NOMO-1 treated with DMSO at 0.1 percent for 48 hours (cell line): ENCODE results near the gene RPL36A.
A peak's percentile ranks its signal among the peaks of the same experiment; 100 is the strongest.

Source experiments
- DNase-seq: peaks from one replicate; lab custom pipeline; 2025; ENCODE audit not compliant: unreplicated experiment; lab: John Stamatoyannopoulos, UW

RPL36A gene

DNA sequence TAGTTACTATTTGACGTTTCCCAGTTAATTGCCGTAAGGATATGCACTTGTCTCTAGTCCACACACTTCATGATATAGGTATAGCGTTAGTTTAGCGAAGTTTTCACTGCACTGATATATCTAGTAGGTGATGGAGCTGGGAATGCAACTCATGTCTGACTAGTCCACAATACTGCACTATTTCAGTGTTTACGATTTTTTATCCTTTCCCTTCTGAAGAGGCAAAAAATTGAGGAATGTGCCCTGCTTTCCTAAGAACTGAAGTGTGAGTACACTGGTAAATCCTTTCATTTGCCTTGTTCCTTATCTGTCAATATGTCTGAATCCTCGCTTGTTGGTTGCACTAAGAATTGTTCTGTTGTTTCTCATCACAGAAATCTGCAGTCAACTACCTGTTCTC is 1.0 kb downstream of the RPL36A start:
- DNase-seq, result no peak

DNA sequence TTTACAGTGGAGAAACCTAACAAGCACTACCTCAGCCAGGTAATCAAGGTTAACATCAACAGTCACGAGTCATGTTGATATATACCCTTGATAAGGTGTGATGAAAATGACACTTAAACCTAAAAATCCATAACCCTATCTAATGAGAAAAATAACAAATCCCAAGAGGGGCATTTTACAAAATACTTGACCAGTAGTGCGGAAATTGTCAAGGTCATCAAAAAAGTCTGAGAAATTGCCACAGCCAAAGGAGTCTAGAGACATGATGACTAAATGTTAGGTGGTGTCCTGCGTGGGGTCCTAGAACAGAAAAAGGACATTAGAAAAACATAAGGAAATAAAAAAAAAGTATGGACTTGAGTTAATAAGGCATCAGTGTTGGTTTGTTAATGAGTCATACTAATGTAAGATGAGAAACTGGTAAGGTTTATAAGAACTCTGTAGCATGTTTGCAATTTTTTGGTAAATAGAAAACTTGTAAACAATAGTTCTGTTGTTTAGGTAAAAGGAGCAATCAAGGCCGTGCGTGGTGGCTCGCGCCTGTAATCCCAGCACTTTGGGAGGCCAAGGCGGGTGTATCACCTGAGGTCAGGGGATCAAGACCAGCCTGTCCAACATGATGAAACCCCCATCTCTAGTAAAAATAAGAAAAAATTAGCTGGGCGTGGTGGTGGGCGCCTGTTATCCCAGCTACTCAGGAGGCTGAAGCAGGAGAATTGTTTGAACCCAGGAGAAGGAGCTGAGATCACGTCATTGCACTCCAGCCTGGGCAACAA is 2.9 kb downstream of the RPL36A start:
- DNase-seq, result no peak

DNA sequence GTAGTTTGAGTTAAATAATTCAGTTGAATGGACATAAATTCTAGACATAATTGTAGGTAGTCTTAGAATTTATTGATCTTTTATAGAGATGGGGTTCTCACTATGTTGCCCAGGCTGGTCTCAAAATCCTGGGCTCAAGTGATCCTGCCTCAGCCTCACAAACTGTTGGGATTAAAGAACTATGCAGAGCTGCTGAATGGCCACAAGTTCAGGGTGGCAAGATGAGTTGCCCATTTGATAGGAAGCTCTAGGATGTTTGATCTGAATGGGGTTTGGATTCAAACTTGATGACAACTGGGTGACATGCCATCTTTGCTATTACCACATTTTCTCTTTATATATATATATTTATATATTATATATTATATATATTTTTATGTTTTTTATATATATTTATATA is 3.6 kb downstream of the RPL36A start:
- no peak for DNase-seq

- peak; percentile 74 for DNase-seq
Observed at GRCh38 chrX:101395789-101396188, 5.0 kb downstream of the RPL36A start.

GRCh38 chrX:101397779-101398178 is 7.0 kb downstream of the RPL36A start:
- no peak for DNase-seq

- no peak for DNase-seq
Observed at GRCh38 chrX:101398694-101399093, 7.9 kb downstream of the RPL36A start.

DNA sequence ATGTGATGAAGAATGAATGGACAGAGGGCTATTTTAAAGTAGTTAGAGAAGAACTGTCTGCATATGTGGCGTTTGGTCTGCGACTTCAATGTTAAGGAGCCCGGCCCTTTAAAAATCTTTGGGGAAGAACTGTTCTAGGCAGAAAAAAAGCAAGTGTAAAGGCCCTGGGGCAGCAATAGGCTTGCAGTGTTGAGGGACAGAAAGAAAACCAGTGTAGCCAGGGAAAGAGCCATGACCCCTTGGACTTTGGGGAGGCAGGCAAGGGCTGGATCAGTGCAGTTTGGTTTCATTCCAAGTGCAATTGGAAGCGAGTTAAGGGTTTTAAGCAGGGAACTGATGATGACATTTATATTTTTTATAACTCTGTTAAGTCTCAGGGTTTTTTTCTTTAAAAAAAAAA is 9.0 kb downstream of the RPL36A start:
- DNase-seq, result no peak

DNA sequence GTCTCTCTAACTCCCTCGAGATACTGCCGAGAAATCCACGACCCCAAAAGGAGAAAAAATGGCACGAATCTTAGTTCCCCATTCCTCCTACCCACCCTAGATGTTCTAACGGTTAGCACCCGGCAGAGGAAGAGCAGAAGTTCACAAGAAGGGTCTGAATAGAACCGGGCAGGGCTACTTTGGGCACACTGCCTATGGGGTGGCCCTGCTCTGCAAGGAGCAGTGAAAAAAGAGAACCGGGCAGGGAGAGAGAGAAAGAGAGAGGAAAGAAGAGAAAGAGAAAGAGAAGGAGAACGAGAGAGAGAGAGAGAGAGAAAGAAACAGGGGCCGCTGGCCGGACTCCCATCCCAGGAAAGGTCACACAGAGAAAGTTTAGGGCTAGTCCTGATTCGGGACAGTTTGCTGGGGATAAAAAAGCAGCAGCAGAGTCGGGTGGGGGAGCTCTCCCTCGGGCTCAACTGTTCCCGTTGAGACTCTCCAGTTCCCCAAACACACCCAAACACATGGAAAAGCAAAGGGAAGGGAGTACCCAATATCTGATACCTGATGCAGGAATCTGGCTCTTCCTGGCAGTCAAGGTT is 16.4 kb downstream of the RPL36A start:
- DNase-seq, result peak; percentile 9

GRCh38 chrX:101407748-101408531 is 17.1 kb downstream of the RPL36A start, which contains the start of the genes GLA and HNRNPH2:
TSS of gene GLA (minus strand) at chrX:101407925. CDS start at chrX:101407903, 22 bp downstream.
TSS of gene HNRNPH2 (plus strand) at chrX:101408222. CDS start at chrX:101411989, 3,767 bp downstream.
- DNase-seq, result peak; percentile 95

GRCh38 chrX:101408532-101408841 is 17.7 kb downstream of the RPL36A start:
- DNase-seq, result no peak

- no peak for DNase-seq
Observed at GRCh38 chrX:101409043-101409442, 18.2 kb downstream of the RPL36A start.

GRCh38 chrX:101410461-101410860 is 19.6 kb downstream of the RPL36A start:
- DNase-seq, result no peak

- peak; percentile 62 for DNase-seq
Observed at GRCh38 chrX:101411984-101412383, 21.2 kb downstream of the RPL36A start.

DNA sequence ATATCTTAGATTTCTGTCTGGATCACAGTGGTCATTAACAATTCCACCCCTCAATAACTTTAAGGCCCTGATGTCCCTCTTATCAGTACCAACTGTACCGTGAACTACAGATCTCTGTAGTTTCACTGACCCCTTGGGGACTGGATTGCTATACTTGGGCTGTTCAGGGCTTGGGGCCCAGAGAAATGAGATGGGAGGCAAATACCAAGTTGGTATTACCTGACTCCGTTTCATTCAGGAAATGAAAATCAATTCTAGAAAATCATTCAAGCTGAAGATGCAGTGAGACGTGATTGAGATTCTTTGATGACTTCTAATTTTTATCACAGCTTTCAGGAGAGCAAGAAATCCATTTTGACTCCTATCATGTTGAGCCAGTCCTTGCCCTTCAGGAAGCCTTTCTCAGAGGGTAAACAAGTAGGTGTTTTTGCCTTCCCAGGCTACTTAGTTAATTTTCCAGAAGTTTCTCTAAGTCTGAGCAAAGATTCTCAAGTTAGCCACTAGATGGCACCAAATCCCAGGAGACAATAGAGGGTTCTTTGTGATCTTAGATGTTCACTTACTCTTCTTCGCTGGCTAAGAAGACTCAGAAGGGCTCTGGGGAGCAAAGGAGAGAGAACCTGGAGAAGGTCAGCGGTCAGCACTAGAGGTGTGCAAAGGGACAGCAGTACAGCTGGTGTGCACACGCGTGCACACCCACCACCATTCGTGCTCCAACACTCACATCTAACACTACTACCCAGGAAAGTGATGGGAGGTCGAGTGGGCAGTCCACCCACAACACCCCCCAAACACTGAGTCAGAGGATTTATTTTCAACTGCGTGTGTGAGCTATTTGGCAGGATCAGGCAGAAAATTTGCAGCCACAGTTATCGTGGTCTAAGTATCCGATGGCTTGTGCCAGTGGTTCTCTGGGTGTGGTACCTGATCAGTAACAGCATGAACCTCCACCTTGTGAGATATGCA is 24.7 kb downstream of the RPL36A start:
- DNase-seq, result peak; percentile 69

DNA sequence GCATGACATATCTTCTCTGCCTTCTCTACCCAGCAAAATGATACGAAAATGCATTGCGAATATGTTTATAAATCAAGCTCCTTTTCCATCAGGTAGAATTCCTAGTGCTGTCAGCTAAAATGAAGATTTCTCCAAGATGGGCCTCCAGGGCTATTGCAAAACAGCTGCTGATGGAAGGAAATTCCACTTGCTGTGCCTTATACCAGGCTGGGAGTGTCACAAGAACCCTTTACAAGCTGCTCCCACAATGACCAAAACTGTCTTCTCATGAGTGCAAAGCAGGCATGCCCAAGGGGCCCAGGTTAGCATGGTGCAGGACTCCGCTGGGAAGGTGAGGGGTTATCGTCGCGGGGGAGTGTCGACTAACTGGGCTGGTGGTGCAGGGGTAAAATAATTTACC is 25.9 kb downstream of the RPL36A start:
- no peak for DNase-seq

- DNase-seq, result no peak
Observed at GRCh38 chrX:101417190-101417589, 26.4 kb downstream of the RPL36A start.

GRCh38 chrX:101417981-101418841 is 27.4 kb downstream of the RPL36A start:
- peak; percentile 26 for DNase-seq

DNA sequence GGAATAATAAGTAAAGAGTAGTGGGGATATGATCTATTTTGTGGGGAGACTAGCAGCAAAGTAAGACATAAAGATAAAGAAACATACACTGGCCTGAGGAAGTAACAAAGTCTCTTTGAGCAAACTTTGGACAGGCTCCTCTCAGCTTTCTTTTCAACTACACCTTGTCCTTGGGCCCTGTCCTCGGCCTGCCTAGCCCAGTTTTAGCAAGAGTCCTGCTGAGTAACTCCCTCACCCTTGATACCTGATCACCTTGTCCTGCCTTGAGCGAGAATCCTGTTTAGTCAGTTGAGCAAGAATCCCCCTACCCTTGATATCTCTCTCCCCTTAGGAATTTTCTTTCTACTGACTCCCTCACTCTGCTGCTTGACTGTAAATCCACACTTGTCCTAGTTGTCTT is 28.7 kb downstream of the RPL36A start:
- DNase-seq, result no peak

DNA sequence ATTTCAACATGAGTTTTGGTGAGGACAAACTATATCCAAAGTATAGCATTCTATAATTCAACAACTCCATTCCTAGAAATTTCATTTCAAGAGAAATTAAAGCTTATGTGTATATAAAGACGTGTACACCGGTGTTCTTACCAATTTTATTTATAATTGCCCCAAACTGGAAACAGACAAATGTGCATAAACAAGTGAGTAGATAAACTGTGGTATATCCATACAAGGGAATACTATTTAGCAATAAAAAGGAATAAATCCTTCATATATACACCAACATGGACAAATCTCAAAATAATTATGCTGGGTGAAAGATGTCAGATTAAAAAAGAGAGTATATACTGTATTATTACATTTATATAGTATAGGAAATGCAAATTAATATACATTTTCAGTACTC is 37.1 kb downstream of the RPL36A start:
- DNase-seq, result no peak

GRCh38 chrX:101429934-101430333 is 39.1 kb downstream of the RPL36A start:
- no peak for DNase-seq
